Measurements from ENCODE around the gene ENG. TPM values are rescaled to one million over a fixed set of nuclear protein-coding genes. Genes with fewer than 3 reads are reported as not detected.

The ENG gene
- total RNA-seq, 1 experiment from 2014 or later: 2.1 TPM

DNA sequence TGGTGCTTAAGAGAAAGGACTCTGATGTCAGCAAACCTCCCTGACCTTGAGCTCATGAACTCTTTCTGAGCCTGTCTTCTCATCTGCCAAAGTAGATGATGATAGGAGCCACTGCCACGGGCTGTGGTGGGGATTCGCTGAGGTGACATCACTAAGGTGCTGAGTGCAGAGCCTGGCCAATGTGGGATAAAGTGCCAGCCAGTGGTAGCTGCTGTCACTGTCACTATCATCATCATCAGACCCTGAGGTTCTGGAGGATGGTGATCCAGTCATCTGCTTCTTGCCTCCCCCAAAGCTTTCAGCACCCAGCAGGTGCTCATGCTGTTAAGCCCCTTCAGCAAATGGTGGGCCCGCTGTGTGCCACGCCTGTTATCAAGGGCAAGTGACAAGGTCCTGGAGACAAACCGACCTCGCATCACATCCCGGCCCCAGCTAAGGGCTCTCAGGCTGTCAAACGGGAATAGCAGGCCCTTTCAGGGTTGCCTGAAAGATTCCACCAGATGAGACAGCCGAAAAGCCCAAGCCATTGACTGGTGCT is 45.4 kb downstream of the ENG start:
- no peak for DNase-seq (ENCODE audit: low read depth)
- in situ Hi-C loops (cut with HindIII; ENCODE audit: low pct_unique_long_range_greater_than_20kb, low sequenced_read_pairs): no loop called here

DNA sequence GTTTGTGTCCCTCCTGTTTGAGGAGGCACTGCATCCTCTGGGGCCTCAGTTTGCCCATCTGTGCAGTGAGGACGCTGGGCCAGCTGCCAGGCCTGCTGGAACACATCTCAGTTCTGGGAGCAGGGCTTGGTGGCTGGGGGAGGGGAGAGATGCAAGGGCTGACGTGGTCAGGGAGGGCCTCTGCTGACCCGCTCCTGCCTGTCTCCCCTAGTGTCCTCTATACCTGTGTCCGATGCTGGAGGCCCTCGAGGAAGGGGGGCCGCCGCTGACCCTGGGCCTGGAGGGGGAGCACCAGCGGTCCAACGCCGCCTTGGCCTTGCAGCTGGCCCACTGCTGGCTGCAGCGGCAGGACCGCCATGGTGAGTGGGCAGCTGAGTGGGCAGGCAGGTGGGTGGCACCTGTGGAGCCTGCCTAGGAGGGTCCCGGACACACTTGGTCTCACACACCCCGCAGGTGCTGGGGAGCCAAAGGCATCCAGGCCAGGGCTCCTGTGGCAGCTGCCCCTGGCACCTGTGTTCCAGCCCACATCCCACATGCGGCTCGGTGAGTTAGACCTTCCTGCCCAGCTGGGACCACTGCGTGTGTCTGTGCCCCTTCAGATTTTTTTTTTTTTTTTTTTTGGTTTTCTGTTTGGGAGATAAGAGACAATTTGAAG is 46.0 kb downstream of the ENG start:
- in situ Hi-C loops (cut with HindIII; ENCODE audit: low pct_unique_long_range_greater_than_20kb, low sequenced_read_pairs): no loop called here
- no peak for DNase-seq (ENCODE audit: low read depth)

DNA sequence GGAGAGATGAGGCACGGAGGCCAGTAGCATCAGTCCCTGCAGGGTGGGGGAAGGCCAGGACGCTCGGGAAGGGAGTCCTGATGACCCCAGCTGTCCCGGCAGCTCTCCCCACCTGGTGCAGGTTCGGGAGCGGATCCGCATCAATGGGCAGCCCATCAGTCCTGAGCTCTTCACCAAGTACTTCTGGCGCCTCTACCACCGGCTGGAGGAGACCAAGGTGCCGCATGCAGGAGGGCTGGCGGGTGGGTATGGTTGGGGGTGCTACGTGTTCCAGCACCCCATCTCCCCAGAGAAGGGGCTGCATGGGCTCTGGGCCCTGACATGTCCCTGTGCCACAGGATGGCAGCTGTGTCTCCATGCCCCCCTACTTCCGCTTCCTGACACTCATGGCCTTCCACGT is 47.6 kb downstream of the ENG start:
- no peak for DNase-seq (ENCODE audit: low read depth)
- in situ Hi-C loops (cut with HindIII; ENCODE audit: low pct_unique_long_range_greater_than_20kb, low sequenced_read_pairs): no loop called here

DNA sequence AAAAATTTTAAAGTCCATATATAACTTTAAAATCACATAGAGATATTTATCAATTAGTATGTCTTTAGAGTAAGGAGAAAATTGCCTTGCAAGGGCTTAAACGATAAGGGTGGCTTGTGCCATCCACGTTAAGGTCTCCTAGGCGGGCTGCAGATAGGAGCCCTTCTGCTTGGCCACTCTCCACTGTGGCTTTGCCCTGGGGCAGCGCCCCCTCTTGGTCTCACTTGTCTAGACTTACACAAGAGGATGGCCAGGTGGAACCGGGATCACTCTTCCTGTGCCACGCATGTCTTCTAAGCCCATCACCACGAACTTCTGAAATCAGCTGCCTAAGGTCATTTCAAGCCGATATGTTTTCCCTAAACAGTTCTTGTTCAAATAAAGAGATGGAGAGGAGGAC is 48.8 kb downstream of the ENG start:
- no peak for DNase-seq (ENCODE audit: low read depth)
- in situ Hi-C loops (cut with HindIII; ENCODE audit: low pct_unique_long_range_greater_than_20kb, low sequenced_read_pairs): no loop called here

DNA sequence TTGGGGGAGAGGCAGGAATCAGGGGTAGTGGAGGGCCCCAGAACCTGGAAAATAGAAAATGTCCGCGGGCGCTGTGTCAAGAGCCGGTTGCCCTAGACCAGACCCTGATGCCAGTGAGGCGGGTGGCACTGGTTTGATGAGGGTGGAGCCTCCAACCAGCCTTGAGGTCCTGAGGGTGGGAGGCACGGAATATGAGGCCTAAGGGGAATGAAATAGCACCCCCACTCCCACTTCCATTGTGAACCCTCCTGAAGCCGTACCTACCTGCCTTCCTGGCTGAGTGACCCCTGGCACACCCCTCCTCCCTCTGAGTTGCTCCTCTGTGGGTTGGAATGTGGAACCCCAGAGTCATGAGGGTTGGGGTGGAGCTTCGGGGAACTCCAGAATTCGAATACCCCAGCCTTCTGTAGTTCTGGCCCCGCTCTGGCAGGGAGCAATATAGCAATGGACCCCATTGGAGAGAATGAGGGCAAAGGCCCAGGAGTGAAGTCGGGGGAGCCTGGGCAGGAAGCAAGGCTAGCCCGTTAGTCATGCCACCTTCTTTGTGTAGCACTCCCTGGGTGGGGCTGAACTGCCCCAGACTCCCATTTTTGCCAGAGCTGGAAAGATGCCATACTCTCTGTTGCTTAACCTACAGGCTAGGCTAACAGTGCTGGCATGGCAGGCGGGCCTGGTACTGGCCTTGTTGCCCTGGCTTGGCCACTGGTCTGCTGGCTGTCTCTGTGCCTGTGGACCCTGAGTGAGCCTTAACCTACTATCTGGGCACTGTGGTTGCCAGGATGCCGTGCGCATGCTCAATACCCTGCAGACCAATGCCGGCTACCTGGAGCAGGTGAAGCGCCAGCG is 50.7 kb downstream of the ENG start:
- peak; percentile 25 for DNase-seq (ENCODE audit: low read depth)
- in situ Hi-C loops (cut with HindIII; ENCODE audit: low pct_unique_long_range_greater_than_20kb, low sequenced_read_pairs): no loop called here

DNA sequence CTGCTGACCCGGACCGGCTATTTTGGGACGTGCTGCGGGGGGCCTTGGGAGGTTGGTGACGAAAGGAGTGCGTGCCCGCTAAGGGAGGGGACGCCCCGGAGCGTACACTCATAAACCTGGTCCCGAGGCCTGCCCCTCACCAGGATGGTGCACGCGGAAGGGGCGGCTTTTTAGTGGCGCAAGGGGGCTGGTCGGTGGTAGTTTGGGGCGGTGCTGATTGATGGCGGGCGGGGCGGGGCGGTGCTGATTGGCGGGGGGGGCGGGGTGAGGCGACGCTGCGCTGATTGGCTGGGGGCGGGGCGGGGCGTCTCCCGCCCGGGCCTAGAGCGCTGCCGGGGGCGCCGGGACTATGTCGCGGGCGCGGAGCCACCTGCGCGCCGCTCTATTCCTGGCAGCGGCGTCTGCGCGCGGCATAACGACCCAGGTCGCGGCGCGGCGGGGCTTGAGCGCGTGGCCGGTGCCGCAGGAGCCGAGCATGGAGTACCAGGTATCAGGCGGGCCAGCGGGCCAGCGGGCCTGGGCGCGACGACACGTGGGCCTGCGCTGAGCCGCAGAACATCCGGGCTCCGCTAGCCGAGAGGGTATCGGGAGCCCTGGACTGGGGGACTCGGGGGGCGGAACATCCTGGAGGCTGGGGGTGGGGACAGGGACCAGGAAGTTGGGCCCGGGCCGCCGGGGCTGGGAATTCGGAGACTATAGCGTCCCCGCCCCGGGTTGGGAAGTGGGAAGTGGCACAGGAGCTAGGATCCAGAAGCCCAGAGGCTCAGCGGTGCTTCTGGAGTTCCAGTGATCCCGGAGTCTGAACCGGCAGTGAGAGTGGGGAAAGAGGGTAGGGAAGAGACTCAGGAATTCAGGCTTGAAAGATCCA is 51.6 kb downstream of the ENG start, which contains the start of gene FPGS:
TSS of gene FPGS (plus strand) at position 307 of the 868 bp plus-strand sequence. CDS start at position 350, 43 bp downstream.
- peak; percentile 80 for DNase-seq (ENCODE audit: low read depth)
- in situ Hi-C loops (cut with HindIII; ENCODE audit: low pct_unique_long_range_greater_than_20kb, low sequenced_read_pairs): no loop called here

DNA sequence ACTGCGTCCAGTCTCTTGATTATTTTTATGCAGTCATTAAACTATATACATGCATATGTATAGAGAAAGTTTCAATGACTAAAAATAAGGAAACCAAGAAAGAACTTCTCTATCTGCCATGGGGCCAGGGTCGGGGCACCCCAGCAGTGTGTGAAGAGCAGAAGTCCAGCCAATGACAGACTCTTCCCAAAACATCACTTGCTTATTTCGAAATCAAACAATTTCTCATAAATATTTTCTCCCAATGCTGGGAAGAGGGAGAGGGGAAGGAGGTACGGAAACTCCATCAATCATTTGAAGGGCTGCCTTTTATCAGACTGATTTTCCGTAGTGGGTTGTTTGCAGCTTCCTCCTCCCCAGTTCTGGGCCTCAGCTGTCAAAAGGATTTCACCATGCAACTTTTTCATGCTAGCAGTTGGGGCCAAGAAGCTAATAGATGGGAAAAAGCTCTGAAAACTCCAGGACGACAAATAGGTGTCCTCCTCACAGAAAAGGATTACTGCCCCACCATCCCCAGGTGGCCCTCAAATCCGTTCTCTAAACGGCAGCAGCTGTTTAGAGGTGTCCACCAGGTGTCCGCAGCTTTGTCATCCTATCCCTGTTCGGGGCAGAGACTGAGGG is 52.4 kb downstream of the ENG start:
- in situ Hi-C loops (cut with HindIII; ENCODE audit: low pct_unique_long_range_greater_than_20kb, low sequenced_read_pairs): no loop called here
- peak; percentile 68 for DNase-seq (ENCODE audit: low read depth)

DNA sequence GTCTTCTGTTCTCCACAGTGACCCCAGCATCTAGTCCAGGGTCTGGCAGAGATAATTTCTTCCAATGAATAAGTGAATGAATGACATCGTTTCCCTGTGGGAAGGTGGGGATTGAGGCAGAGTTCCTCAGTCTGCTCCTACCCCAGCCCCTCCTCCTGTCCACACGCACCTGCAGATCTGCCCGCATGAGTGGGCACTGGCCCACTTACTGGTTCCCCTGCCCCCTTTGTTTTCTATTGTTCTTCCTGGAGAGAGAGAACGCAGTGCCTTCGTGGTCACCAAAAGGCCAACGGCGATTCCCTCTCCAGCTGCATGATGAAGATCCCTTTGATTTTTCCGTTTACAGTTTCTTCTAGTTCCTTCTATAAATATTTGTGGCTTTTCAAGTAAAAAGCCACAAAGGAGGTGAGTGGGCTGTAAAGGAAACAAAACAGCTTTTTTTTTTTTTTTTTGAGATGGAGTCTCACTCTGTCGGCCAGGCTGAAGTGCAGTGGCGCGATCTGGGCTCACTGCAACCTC is 57.5 kb downstream of the ENG start:
- no peak for DNase-seq (ENCODE audit: low read depth)

DNA sequence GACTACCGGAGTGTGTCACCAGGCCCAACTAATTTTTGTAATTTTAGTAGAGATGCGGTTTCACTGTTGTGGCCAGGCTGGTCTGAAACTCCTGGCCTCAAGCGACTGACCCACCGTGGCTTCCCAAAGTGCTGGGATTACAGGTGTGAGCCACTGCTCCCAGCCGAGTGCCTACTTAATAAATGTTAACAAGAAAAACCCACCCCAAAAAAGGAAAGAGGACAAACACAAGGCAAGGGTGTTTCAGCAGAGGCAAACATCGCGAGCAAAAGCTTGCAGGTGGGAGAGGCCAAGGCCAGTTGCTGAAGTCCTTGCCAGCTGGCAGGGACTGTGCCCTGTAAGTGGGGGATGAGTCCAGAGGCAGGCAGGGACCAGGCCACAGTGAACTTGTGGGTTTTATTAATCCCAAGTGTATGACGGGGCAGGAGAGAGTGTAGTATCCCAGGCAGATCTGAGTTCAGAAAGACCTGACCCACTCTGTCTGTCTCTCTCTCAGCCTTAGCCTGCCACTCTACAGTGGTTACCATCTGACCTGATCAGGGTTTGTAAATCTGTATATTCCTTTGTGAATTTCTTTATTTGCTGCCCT is 58.1 kb downstream of the ENG start:
- in situ Hi-C loops (cut with HindIII; ENCODE audit: low pct_unique_long_range_greater_than_20kb, low sequenced_read_pairs): no loop called here
- no peak for DNase-seq (ENCODE audit: low read depth)

More for the DNA sequence above, 57.5 kb downstream of the ENG start:
- in situ Hi-C loops (cut with HindIII; ENCODE audit: low pct_unique_long_range_greater_than_20kb, low sequenced_read_pairs): no loop called here

DNA sequence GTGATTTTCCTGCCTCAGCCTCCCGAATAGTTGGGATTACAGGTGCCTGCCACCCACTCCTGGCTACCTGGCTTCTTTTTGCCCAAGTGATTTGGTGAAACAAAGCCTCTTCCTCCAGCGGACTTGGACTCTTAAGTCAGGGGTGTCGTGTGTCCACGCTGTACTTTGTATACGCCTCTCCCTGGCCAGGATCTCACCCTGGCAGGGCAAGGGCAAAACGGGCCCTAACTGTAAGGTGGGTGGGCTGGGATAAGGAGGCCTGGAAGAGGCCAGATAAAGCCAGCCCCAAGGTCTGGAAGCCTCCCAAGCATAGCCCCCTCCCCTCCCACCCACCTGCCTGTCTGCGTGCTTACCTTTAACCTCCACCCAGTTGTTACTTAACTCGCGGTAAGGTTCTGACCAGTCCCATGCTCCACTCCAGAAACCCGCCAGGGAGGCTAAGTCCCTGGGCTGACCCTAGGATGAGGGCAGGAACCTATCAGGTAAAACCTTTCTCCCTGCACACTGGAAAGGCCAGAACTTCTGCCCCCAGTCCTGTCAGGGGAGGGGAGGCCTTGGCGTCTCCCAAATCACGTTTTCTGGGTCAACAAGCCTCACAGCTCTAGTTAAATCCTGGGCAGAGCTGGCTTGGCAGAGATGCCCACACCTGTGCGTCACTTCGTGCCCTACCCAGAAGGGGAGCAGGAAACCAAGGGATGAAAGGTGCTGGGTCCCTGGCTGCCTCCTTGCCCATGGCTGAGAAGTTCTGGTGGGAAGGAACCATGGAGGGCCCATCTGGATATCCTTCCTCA is 60.3 kb downstream of the ENG start:
- in situ Hi-C loops (cut with HindIII; ENCODE audit: low pct_unique_long_range_greater_than_20kb, low sequenced_read_pairs): no loop called here
- DNase-seq (ENCODE audit: low read depth): no peak

DNA sequence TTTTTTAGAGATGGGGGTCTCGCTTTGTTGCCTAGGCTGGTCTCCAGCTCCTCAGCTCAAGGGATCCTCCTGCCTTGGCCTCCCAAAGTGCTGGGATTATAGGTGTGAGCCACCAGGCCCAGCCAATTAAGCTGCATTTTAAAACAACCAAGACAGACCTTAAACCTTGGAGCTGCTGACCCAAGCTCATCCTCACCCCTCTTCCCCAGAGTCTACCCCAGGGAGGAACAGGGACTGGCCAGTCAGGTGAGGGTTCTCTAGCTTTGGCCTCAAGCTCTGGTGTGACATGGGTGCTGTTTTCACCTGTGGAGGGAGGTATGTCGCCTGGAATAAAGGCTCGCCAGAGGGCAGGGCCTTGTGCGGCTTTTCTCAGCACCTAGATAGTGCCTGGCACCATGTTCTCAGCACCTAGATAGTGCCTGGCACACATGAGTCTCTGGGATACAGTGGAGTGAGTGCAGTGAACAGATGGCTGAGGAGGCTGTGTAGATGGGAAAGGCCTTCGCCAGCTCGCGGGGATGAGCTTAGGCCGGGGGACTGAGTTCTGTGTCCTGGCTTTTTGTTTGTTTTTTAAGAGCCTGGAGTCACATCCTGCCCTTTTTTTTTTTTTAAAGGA is 61.3 kb downstream of the ENG start:
- peak; percentile 33 for DNase-seq (ENCODE audit: low read depth)
- in situ Hi-C loops (cut with HindIII; ENCODE audit: low pct_unique_long_range_greater_than_20kb, low sequenced_read_pairs): no loop called here

DNA sequence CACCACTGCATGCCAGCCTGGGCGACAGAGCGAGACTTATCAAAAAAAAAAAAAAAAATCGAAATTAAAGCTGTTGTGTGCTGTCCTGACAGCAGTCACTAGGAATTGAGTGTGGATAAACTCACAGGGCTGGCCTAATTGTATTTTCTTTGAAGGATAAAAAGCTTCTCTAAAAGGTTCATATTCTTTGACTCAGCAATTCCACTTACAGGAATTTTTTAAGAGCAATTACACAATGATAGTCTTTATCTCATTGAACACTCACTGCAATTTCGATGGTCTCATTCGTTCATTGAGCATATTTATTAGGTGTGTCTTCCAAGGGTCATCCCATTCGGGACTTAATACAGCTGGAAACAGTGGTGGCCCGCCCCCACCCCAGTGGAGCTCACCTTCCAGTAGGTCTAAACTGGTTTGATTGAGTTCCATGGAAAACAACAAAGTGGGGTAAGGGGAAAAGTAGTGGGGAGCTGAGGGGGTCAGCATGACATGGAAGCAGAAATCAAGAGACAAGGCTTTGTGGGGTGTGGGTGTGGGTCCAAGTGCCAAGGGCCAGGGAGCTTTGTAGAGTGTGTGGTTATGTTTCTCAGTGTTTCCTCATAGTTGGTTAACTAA is 61.9 kb downstream of the ENG start:
- in situ Hi-C loops (cut with HindIII; ENCODE audit: low pct_unique_long_range_greater_than_20kb, low sequenced_read_pairs): no loop called here
- no peak for DNase-seq (ENCODE audit: low read depth)

DNA sequence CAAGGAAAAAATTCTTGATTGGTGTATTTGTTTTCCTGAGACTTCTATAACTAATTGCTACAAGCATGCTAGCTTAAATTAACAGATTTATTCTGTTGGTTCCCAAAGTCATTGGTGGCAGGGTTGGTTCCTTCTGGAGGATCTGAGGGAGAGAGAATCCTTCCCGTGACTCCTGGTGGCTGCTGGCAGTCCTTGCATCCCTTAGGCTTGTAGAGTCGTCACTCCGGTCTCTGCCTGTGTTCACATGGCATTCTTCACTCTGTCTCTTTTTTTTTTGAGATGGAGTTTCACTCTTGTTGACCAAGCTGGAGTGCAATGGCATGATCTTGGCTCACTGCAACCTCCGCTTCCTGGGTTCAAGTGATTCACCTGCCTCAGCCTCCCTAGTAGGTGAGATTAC is 63.4 kb downstream of the ENG start:
- no peak for DNase-seq (ENCODE audit: low read depth)
- in situ Hi-C loops (cut with HindIII; ENCODE audit: low pct_unique_long_range_greater_than_20kb, low sequenced_read_pairs): no loop called here

DNA sequence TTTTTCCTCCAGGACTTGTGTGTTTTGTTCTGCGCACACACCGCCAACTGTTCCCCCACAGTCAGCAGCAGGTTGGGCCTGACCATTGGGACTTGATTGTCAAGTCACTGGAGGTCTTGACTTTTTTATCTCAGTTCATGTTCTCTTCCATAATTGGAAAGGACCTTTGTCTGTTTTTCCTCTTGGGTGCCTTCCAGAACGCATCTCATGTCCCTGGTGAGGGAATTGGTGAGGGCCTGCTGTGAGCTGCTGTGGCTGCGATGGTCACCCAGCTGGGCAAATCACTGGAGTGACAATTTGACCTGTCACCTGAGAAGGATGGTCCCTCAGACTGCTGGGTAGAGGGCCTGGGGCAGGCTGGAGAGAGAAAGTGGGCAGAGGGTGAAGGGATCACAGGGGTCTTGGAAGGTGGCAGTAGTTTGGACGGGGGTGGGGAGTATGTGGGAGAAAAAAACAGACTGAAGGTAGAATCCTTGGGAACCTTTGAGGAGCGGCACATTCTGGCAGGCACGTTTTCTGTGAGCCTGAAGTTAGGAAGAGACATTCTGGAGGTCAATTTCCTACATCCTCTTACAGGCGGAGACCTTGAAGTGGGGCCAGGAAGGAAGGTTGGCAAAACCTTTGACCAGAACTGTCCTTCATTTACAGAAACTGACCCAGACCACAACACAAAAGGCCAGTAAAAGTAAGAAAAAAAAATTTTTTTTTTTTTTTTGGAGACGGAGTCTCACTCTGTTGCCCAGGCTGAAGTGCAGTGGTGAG is 64.2 kb downstream of the ENG start:
- DNase-seq (ENCODE audit: low read depth): no peak
- in situ Hi-C loops (cut with HindIII; ENCODE audit: low pct_unique_long_range_greater_than_20kb, low sequenced_read_pairs): no loop called here

DNA sequence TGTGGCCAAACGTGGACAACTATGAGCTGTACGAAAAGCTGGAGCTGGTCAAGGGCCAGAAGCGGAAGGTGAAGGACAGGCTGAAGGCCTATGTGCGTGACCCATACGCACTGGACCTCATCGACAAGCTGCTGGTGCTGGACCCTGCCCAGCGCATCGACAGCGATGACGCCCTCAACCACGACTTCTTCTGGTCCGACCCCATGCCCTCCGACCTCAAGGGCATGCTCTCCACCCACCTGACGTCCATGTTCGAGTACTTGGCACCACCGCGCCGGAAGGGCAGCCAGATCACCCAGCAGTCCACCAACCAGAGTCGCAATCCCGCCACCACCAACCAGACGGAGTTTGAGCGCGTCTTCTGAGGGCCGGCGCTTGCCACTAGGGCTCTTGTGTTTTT is 65.3 kb downstream of the ENG start:
- in situ Hi-C loops (cut with HindIII; ENCODE audit: low pct_unique_long_range_greater_than_20kb, low sequenced_read_pairs): no loop called here
- DNase-seq (ENCODE audit: low read depth): no peak
